ENCODE measurements around the gene CIAO2A.

CIAO2A gene

GRCh38 chr15:64096668-64097384, 3.2 kb upstream of the CIAO2A start:
- Histone ChIP-seq H3K27ac (ENCODE audit: low read depth, low read length) (peak overlapping the region; percentile 86), H3K9me3 (ENCODE audit: control insufficient read depth in 5 of 5, low read length in 5 of 5) (no peaks in the 10 kb centered on the region), H3K4me3 (ENCODE audit: low read depth in 1 of 5, low read length in 5 of 5) (peak overlapping the region; percentile 78 to 99 (median 96)), H3K4me1 (ENCODE audit: control insufficient read depth in 5 of 5, insufficient read depth in 5 of 5, low read length in 5 of 5) (peaks cover 3 to 71% (median 56%) of the 10 kb centered on the region in 5 donors), H3K27me3 (ENCODE audit: control insufficient read depth in 5 of 5, insufficient read depth in 4 of 5, low read length in 5 of 5) (no peaks in the 10 kb centered on the region), H3K36me3 (ENCODE audit: control insufficient read depth in 5 of 5, insufficient read depth in 5 of 5, low read length in 5 of 5) (no peaks in the 10 kb centered on the region), H3K9ac (ENCODE audit: low read length in 5 of 5) (peak overlapping the region; percentile 30 to 97 (median 93))

GRCh38 chr15:64095795-64096667, 2.4 kb upstream of the CIAO2A start, which contains the start of gene SNX1:
Gene SNX1 (plus strand): TSS chr15:64095982. CDS start chr15:64096014, 32 bp downstream.
- peak within 1 kb of the TSS; percentile 86 for H3K27ac ChIP-seq (ENCODE audit: low read depth, low read length)

GRCh38 chr15:64095431-64095794, 1.8 kb upstream of the CIAO2A start:
- H3K9ac ChIP-seq (ENCODE audit: low read length in 5 of 5), result peak overlapping the region in 3 of 5 donors; percentile 21 to 92 (median 37)
- no peaks in the 10 kb centered on the region for H3K36me3 ChIP-seq (ENCODE audit: control insufficient read depth in 5 of 5, insufficient read depth in 5 of 5, low read length in 5 of 5)
- H3K27me3 ChIP-seq (ENCODE audit: control insufficient read depth in 5 of 5, insufficient read depth in 4 of 5, low read length in 5 of 5), result no peaks in the 10 kb centered on the region
- H3K9me3 ChIP-seq (ENCODE audit: control insufficient read depth in 5 of 5, low read length in 5 of 5), result no peaks in the 10 kb centered on the region
- peak overlapping the region; percentile 86 for H3K27ac ChIP-seq (ENCODE audit: low read depth, low read length)
- H3K4me3 ChIP-seq (ENCODE audit: low read depth in 1 of 5, low read length in 5 of 5), result peak overlapping the region; percentile 44 to 97 (median 94)
- peaks cover 3 to 71% (median 53%) of the 10 kb centered on the region in 5 donors for H3K4me1 ChIP-seq (ENCODE audit: control insufficient read depth in 5 of 5, insufficient read depth in 5 of 5, low read length in 5 of 5)

More at GRCh38 chr15:64095795-64096667, 2.4 kb upstream of the CIAO2A start, which contains the start of gene SNX1:
- Histone ChIP-seq H3K9ac (ENCODE audit: low read length in 5 of 5) (peak within 1 kb of the TSS; percentile 73 to 97 (median 93)), H3K4me3 (ENCODE audit: low read depth in 1 of 5, low read length in 5 of 5) (peak within 1 kb of the TSS; percentile 78 to 99 (median 96)), H3K27me3 (ENCODE audit: control insufficient read depth in 5 of 5, insufficient read depth in 4 of 5, low read length in 5 of 5) (no peaks in the 10 kb centered on the region), H3K4me1 (ENCODE audit: control insufficient read depth in 5 of 5, insufficient read depth in 5 of 5, low read length in 5 of 5) (peaks cover 3 to 71% (median 53%) of the 10 kb centered on the region in 5 donors), H3K36me3 (ENCODE audit: control insufficient read depth in 5 of 5, insufficient read depth in 5 of 5, low read length in 5 of 5) (no peaks in the 10 kb centered on the region), H3K9me3 (ENCODE audit: control insufficient read depth in 5 of 5, low read length in 5 of 5) (no peaks in the 10 kb centered on the region)

- Histone ChIP-seq H3K9me3 (ENCODE audit: control insufficient read depth in 5 of 5, low read length in 5 of 5) (no peaks in the 10 kb centered on the region), H3K27ac (ENCODE audit: low read depth, low read length) (peak overlapping the region; percentile 87), H3K4me3 (ENCODE audit: low read depth in 1 of 5, low read length in 5 of 5) (peak overlapping the region; percentile 69 to 95 (median 86)), H3K36me3 (ENCODE audit: control insufficient read depth in 5 of 5, insufficient read depth in 5 of 5, low read length in 5 of 5) (peaks cover under 1 to 10% (median 7%) of the 10 kb centered on the region in 5 donors), H3K27me3 (ENCODE audit: control insufficient read depth in 5 of 5, insufficient read depth in 4 of 5, low read length in 5 of 5) (no peaks in the 10 kb centered on the region), H3K9ac (ENCODE audit: low read length in 5 of 5) (peak overlapping the region; percentile 71 to 87 (median 79)), H3K4me1 (ENCODE audit: control insufficient read depth in 5 of 5, insufficient read depth in 5 of 5, low read length in 5 of 5) (peaks cover 3 to 58% (median 50%) of the 10 kb centered on the region in 5 donors)
These were observed 593 bp downstream of the CIAO2A start for GRCh38 chr15:64092864-64093626.

GRCh38 chr15:64092075-64092820, 1.4 kb downstream of the CIAO2A start:
- peak overlapping the region; percentile 87 for H3K27ac ChIP-seq (ENCODE audit: low read depth, low read length)
- peaks cover 5 to 14% (median 12%) of the 10 kb centered on the region in 5 donors for H3K36me3 ChIP-seq (ENCODE audit: control insufficient read depth in 5 of 5, insufficient read depth in 5 of 5, low read length in 5 of 5)
- no peaks in the 10 kb centered on the region for H3K9me3 ChIP-seq (ENCODE audit: control insufficient read depth in 5 of 5, low read length in 5 of 5)
- peak overlapping the region in 4 of 5 donors; percentile 69 to 95 (median 88) for H3K4me3 ChIP-seq (ENCODE audit: low read depth in 1 of 5, low read length in 5 of 5)
- H3K27me3 ChIP-seq (ENCODE audit: control insufficient read depth in 5 of 5, insufficient read depth in 4 of 5, low read length in 5 of 5), result no peaks in the 10 kb centered on the region
- peak overlapping the region in 4 of 5 donors; percentile 72 to 87 (median 80) for H3K9ac ChIP-seq (ENCODE audit: low read length in 5 of 5)
- peaks cover 0 to 50% (median 42%) of the 10 kb centered on the region in 5 donors for H3K4me1 ChIP-seq (ENCODE audit: control insufficient read depth in 5 of 5, insufficient read depth in 5 of 5, low read length in 5 of 5)

GRCh38 chr15:64090527-64090926, 3.1 kb downstream of the CIAO2A start:
- Histone ChIP-seq H3K27ac (ENCODE audit: low read depth, low read length) (no peak overlapping the region), H3K27me3 (ENCODE audit: control insufficient read depth in 5 of 5, insufficient read depth in 4 of 5, low read length in 5 of 5) (no peaks in the 10 kb centered on the region), H3K4me1 (ENCODE audit: control insufficient read depth in 5 of 5, insufficient read depth in 5 of 5, low read length in 5 of 5) (peaks cover 0 to 40% (median 32%) of the 10 kb centered on the region in 5 donors), H3K9ac (ENCODE audit: low read length in 5 of 5) (peak overlapping the region in 2 of 5 donors; percentile 33 to 35), H3K36me3 (ENCODE audit: control insufficient read depth in 5 of 5, insufficient read depth in 5 of 5, low read length in 5 of 5) (peaks cover 5 to 16% (median 12%) of the 10 kb centered on the region in 5 donors), H3K4me3 (ENCODE audit: low read depth in 1 of 5, low read length in 5 of 5) (no peak overlapping the region), H3K9me3 (ENCODE audit: control insufficient read depth in 5 of 5, low read length in 5 of 5) (no peaks in the 10 kb centered on the region)

- Histone ChIP-seq H3K27me3 (ENCODE audit: control insufficient read depth in 5 of 5, insufficient read depth in 4 of 5, low read length in 5 of 5) (no peaks in the 10 kb centered on the region), H3K36me3 (ENCODE audit: control insufficient read depth in 5 of 5, insufficient read depth in 5 of 5, low read length in 5 of 5) (peaks cover 5 to 21% (median 12%) of the 10 kb centered on the region in 5 donors), H3K27ac (ENCODE audit: low read depth, low read length) (peak overlapping the region; percentile 10)
These were observed 3.9 kb downstream of the CIAO2A start for GRCh38 chr15:64089543-64090280.

GRCh38 chr15:64082757-64083156, 10.9 kb downstream of the CIAO2A start:
- no peaks in the 10 kb centered on the region for H3K27me3 ChIP-seq (ENCODE audit: control insufficient read depth in 5 of 5, insufficient read depth in 4 of 5, low read length in 5 of 5)
- H3K27ac ChIP-seq (ENCODE audit: low read depth, low read length), result no peak overlapping the region
- H3K9me3 ChIP-seq (ENCODE audit: control insufficient read depth in 5 of 5, low read length in 5 of 5), result no peaks in the 10 kb centered on the region
- peaks cover 9 to 30% (median 16%) of the 10 kb centered on the region in 5 donors for H3K36me3 ChIP-seq (ENCODE audit: control insufficient read depth in 5 of 5, insufficient read depth in 5 of 5, low read length in 5 of 5)
- no peaks in the 10 kb centered on the region for H3K4me1 ChIP-seq (ENCODE audit: control insufficient read depth in 5 of 5, insufficient read depth in 5 of 5, low read length in 5 of 5)
- H3K4me3 ChIP-seq (ENCODE audit: low read depth in 1 of 5, low read length in 5 of 5), result no peak overlapping the region
- no peak overlapping the region for H3K9ac ChIP-seq (ENCODE audit: low read length in 5 of 5)

More at GRCh38 chr15:64089543-64090280, 3.9 kb downstream of the CIAO2A start:
- H3K4me1 ChIP-seq (ENCODE audit: control insufficient read depth in 5 of 5, insufficient read depth in 5 of 5, low read length in 5 of 5), result peaks cover 0 to 32% (median 24%) of the 10 kb centered on the region in 5 donors
- peak overlapping the region in 1 of 5 donors; percentile 51 for H3K9ac ChIP-seq (ENCODE audit: low read length in 5 of 5)
- no peak overlapping the region for H3K4me3 ChIP-seq (ENCODE audit: low read depth in 1 of 5, low read length in 5 of 5)
- H3K9me3 ChIP-seq (ENCODE audit: control insufficient read depth in 5 of 5, low read length in 5 of 5), result no peaks in the 10 kb centered on the region

Data from subcutaneous abdominal adipose tissue (tissue), 5 donors.